Suprapubic skin (tissue), 3 donors: ENCODE measurements around the gene NCKAP5.

Experiments
- CTCF ChIP-seq, 2 donors: fragments of 200-600 bp in 1 of 2; fragments of 450-650 bp in 1 of 2; sonication (generic) in 1 of 2; IDR thresholded peaks; one replicate each; pipeline ENCODE4 v1.5.1; 2016 to 2019; ENCODE audit warnings: antibody characterized with exemption in 2 of 2, mild to moderate bottlenecking in 1 of 2, moderate library complexity in 1 of 2
- POLR2A ChIP-seq, 2 donors: fragments of 450-650 bp; IDR thresholded peaks; one replicate each; pipeline ENCODE4 v1.6.1; 2017; ENCODE audit warnings: antibody characterized with exemption in 2 of 2, mild to moderate bottlenecking in 2 of 2, moderate library complexity in 2 of 2

GRCh38 chr2:132729522-132729921 is 838.7 kb downstream of the NCKAP5 start:
- TF ChIP-seq CTCF (IDR thresholded peaks at IDR 0.05) = no peak
- no peak for TF ChIP-seq POLR2A (IDR thresholded peaks at IDR 0.05)
